Fibroblast of mammary gland (primary cell): Measurements from ENCODE around the gene PRPS1.
"Not testable (repeated sequence)": the region's sequence is repeated elsewhere in the genome, so short reads cannot be mapped to it uniquely, and the experiment has no call there.

Experiments used
- DNase-seq: peaks from one replicate; pipeline ENCODE4 v3.0.0-alpha.2; 2010; ENCODE audit warnings: low read depth
- H3K4me3 ChIP-seq: 2 replicates; pipeline ENCODE4 v1.5.1; 2011; ENCODE audit warnings: low read depth, mild to moderate bottlenecking, low read length, moderate library complexity; ENCODE audit not compliant: control insufficient read depth
- CTCF ChIP-seq: conservative IDR thresholded peaks from 2 replicates; pipeline ENCODE4 v1.5.1; 2011; ENCODE audit warnings: low read depth, low read length, inconsistent platforms; ENCODE audit not compliant: control insufficient read depth, insufficient read depth

PRPS1 gene

GRCh38 chrX:107597791-107598190 lies 30.5 kb upstream of the PRPS1 start:
- H3K4me3 ChIP-seq, result no peak overlapping the region
- no peak for TF ChIP-seq CTCF
- no peak for DNase-seq

- H3K4me3 ChIP-seq, result no peak overlapping the region
- no peak for DNase-seq
- no peak for TF ChIP-seq CTCF
These were observed 28.9 kb upstream of the PRPS1 start for GRCh38 chrX:107599450-107599861.

GRCh38 chrX:107600366-107600765 lies 27.9 kb upstream of the PRPS1 start:
- DNase-seq, result no peak
- TF ChIP-seq CTCF, result no peak
- H3K4me3 ChIP-seq, result no peak overlapping the region

GRCh38 chrX:107601326-107601725 lies 27.0 kb upstream of the PRPS1 start:
- no peak for DNase-seq
- no peak overlapping the region for H3K4me3 ChIP-seq
- no peak for TF ChIP-seq CTCF

- no peak for DNase-seq
- TF ChIP-seq CTCF, result no peak
- H3K4me3 ChIP-seq, result no peak overlapping the region
These were observed 26.6 kb upstream of the PRPS1 start for GRCh38 chrX:107601759-107602158.

- TF ChIP-seq CTCF, result no peak
- no peak for DNase-seq
- H3K4me3 ChIP-seq, result no peak overlapping the region
These were observed 25.5 kb upstream of the PRPS1 start for GRCh38 chrX:107602694-107603239.

GRCh38 chrX:107603429-107604159 lies 24.7 kb upstream of the PRPS1 start:
- no peak overlapping the region for H3K4me3 ChIP-seq
- TF ChIP-seq CTCF, result no peak
- no peak for DNase-seq

- not testable (repeated sequence) for H3K4me3 ChIP-seq, DNase-seq
These were observed 19.2 kb upstream of the PRPS1 start for GRCh38 chrX:107609061-107609460.
